ENCODE results near the gene RRAS2. TPM values are rescaled to one million over a fixed set of nuclear protein-coding genes. Genes with fewer than 3 reads are reported as not detected.
"Not testable (repeated sequence)": the region's sequence is repeated elsewhere in the genome, so short reads cannot be mapped to it uniquely, and the experiment has no call there.

Gene RRAS2
- total RNA-seq, 4 donors from 2014 or later, result 12.3 to 86.0 (median 41.7) TPM

GRCh38 chr11:14299921-14300320 is 59.1 kb downstream of the RRAS2 start:
- Histone ChIP-seq H3K4me3 (no peak overlapping the region), H3K9me3 (no peaks in the 10 kb centered on the region), H3K27me3 (no peaks in the 10 kb centered on the region), H3K27ac (no peak overlapping the region), H3K36me3 (no peaks in the 10 kb centered on the region), H3K4me1 (peaks cover 0 to 18% (median 0%) of the 10 kb centered on the region in 4 donors)
- 72 to 100% methylated on average over 1 of the region's 1 CpG for WGBS, 2 donors (ENCODE audit: low coverage in 1 of 2)
- no peak for DNase-seq
- in situ Hi-C loops (cut with MboI; ENCODE audit: low pct_ligation_motif_present in 1 of 4, low pct_unique_long_range_greater_than_20kb in 1 of 4, low sequenced_read_pairs in 3 of 4), result loop anchor here (10.0 to 25.0 kb wide), 3 partner anchors 112 to 162 kb away; no protein-coding TSS in a partner anchor
- intact Hi-C loops (cut with DNase I; ENCODE audit: low total_unique reads), result loop anchor here (5.0 kb wide), 1 partner anchor 157 kb away; no protein-coding TSS in a partner anchor
- TF ChIP-seq POLR2AphosphoS5 (IDR thresholded peaks at IDR 0.05) (no peak), EP300 (IDR thresholded peaks at IDR 0.05; ENCODE audit: low read depth) (no peak), POLR2A (IDR thresholded peaks at IDR 0.05) (no peak)
- TF ChIP-seq, protein P1, sequence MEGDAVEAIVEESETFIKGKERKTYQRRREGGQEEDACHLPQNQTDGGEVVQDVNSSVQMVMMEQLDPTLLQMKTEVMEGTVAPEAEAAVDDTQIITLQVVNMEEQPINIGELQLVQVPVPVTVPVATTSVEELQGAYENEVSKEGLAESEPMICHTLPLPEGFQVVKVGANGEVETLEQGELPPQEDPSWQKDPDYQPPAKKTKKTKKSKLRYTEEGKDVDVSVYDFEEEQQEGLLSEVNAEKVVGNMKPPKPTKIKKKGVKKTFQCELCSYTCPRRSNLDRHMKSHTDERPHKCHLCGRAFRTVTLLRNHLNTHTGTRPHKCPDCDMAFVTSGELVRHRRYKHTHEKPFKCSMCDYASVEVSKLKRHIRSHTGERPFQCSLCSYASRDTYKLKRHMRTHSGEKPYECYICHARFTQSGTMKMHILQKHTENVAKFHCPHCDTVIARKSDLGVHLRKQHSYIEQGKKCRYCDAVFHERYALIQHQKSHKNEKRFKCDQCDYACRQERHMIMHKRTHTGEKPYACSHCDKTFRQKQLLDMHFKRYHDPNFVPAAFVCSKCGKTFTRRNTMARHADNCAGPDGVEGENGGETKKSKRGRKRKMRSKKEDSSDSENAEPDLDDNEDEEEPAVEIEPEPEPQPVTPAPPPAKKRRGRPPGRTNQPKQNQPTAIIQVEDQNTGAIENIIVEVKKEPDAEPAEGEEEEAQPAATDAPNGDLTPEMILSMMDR (IDR thresholded peaks at IDR 0.05), result no peak

- Histone ChIP-seq H3K36me3 (no peaks in the 10 kb centered on the region), H3K9me3 (no peaks in the 10 kb centered on the region), H3K4me1 (peaks cover 0 to 6% (median 0%) of the 10 kb centered on the region in 4 donors), H3K27me3 (no peaks in the 10 kb centered on the region), H3K27ac (no peak overlapping the region), H3K4me3 (no peak overlapping the region)
- 90 to 100% methylated on average over 3 of the region's 3 CpGs for WGBS, 2 donors (ENCODE audit: low coverage in 1 of 2)
- intact Hi-C loops (cut with DNase I; ENCODE audit: low total_unique reads) (no loop called here), in situ Hi-C loops (cut with MboI; ENCODE audit: low pct_ligation_motif_present in 1 of 4, low pct_unique_long_range_greater_than_20kb in 1 of 4, low sequenced_read_pairs in 3 of 4) (loop anchor here (10.0 to 25.0 kb wide), 3 partner anchors 122 to 172 kb away; no protein-coding TSS in a partner anchor)
- TF ChIP-seq POLR2AphosphoS5 (IDR thresholded peaks at IDR 0.05), result no peak
- TF ChIP-seq, protein P1 (IDR thresholded peaks at IDR 0.05), result no peak
- no peak for TF ChIP-seq EP300 (IDR thresholded peaks at IDR 0.05; ENCODE audit: low read depth)
- TF ChIP-seq POLR2A (IDR thresholded peaks at IDR 0.05), result no peak
- no peak for DNase-seq
These were observed 68.6 kb downstream of the RRAS2 start for GRCh38 chr11:14290422-14290821.

GRCh38 chr11:14288189-14288935 is 70.6 kb downstream of the RRAS2 start:
- in situ Hi-C loops (cut with MboI; ENCODE audit: low pct_ligation_motif_present in 1 of 4, low pct_unique_long_range_greater_than_20kb in 1 of 4, low sequenced_read_pairs in 3 of 4) (loop anchor here in 2 of 4 donors (25.0 kb wide), 2 partner anchors 124 to 174 kb away; no protein-coding TSS in a partner anchor), intact Hi-C loops (cut with DNase I; ENCODE audit: low total_unique reads) (no loop called here)
- H3K9me3 ChIP-seq, result no peaks in the 10 kb centered on the region
- TF ChIP-seq POLR2A (IDR thresholded peaks at IDR 0.05), result no peak
- TF ChIP-seq POLR2AphosphoS5 (IDR thresholded peaks at IDR 0.05), result no peak
- no peak for TF ChIP-seq EP300 (IDR thresholded peaks at IDR 0.05; ENCODE audit: low read depth)
- TF ChIP-seq, protein P1 (IDR thresholded peaks at IDR 0.05), result no peak
- H3K27ac ChIP-seq, result peak overlapping the region in 2 of 4 donors; percentile 23 to 54
- peaks cover 0 to 6% (median 0%) of the 10 kb centered on the region in 4 donors for H3K4me1 ChIP-seq
- no peak for DNase-seq
- no peak overlapping the region for H3K4me3 ChIP-seq
- no peaks in the 10 kb centered on the region for H3K27me3 ChIP-seq
- WGBS, 2 donors (ENCODE audit: low coverage in 1 of 2), result 42 to 73% methylated on average over 2 of the region's 2 CpGs
- H3K36me3 ChIP-seq, result no peaks in the 10 kb centered on the region

DNA sequence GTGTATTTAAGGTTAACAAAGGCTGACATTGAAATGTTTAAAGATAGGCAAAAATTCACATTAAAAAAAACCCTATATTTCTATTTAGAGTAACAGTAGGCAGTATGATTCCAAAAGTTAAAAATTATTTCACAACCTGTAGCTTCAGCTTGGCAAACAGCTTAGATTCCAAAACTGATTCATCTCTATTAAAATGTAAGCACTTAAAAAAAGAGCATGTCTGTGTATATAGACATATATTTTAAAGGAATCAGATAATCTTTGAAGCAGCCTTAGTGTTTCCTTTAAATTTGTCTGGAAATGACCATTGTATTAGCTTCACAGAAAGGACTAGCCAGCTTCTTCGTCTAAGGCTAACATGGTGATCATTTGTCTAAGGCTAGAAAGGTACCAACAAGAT is 80.1 kb downstream of the RRAS2 start:
- H3K4me3 ChIP-seq; intact Hi-C loops (cut with DNase I; ENCODE audit: low total_unique reads); H3K36me3 ChIP-seq; H3K9me3 ChIP-seq; H3K27me3 ChIP-seq; H3K27ac ChIP-seq; H3K4me1 ChIP-seq; DNase-seq: not testable (repeated sequence)
- in situ Hi-C loops (cut with MboI; ENCODE audit: low pct_ligation_motif_present in 1 of 4, low pct_unique_long_range_greater_than_20kb in 1 of 4, low sequenced_read_pairs in 3 of 4), result loop anchor here in 2 of 4 donors (25.0 kb wide), 2 partner anchors 133 to 183 kb away; no protein-coding TSS in a partner anchor
- WGBS, 2 donors (ENCODE audit: low coverage in 1 of 2), result 84% methylated on average over 1 of the region's 1 CpG; no CpG with 5 or more reads in 1 of the 2 donors

Data from transverse colon (tissue), 4 donors.